Keratinocyte (primary cell): ENCODE data around the gene ACR.
A peak's percentile ranks its signal among the peaks of the same experiment; 100 is the strongest.

Source experiments
- CTCF ChIP-seq, 3 experiments: IDR thresholded peaks in 1 of 3; conservative IDR thresholded peaks in 1 of 3; optimal IDR thresholded peaks in 1 of 3; 2 replicates in 2 of 3; 3 replicates in 1 of 3; pipeline versions ENCODE3 to v1.5.1; 2011; ENCODE audit warnings: low read length in 3 of 3, mild to moderate bottlenecking in 3 of 3, moderate library complexity in 2 of 3, control low read depth in 1 of 3, inconsistent platforms in 1 of 3; ENCODE audit not compliant: insufficient read depth in 2 of 3; ENCODE audit errors: extremely low read depth in 1 of 3
- EZH2 ChIP-seq: IDR thresholded peaks from one replicate; pipeline ENCODE4 v1.6.1; 2012; ENCODE audit warnings: inconsistent platforms, mild to moderate bottlenecking, low read length, moderate library complexity

GRCh38 chr22:50726643-50727340, 11.2 kb upstream of the ACR start:
- peak in 2 of 3 experiments; percentile 10 to 12 for TF ChIP-seq CTCF (optimal IDR thresholded peaks at IDR 0.05 in 1 of 3, IDR thresholded peaks at IDR 0.05 in 1 of 3, conservative IDR thresholded peaks at IDR 0.05 in 1 of 3; ENCODE audit: extremely low read depth in 1 of 3, insufficient read depth in 2 of 3, low read length in 3 of 3)
- no peak for TF ChIP-seq EZH2
